HG03442 (cell line): ENCODE data around the gene ITGB1BP1.
"Not testable (repeated sequence)": the region's sequence is repeated elsewhere in the genome, so short reads cannot be mapped to it uniquely, and the experiment has no call there.

Experiments
- ATAC-seq: cut with Tn5 transposase; IDR thresholded peaks from one replicate; pipeline ENCODE4 v1.9.1; 2021; ENCODE audit warnings: mild to moderate bottlenecking, moderate library complexity; ENCODE audit not compliant: unreplicated experiment

ITGB1BP1 gene

GRCh38 chr2:9401646-9402371 is 21.5 kb downstream of the ITGB1BP1 start:
- no peak for ATAC-seq

- no peak for ATAC-seq
Measured at GRCh38 chr2:9401059-9401547, 22.2 kb downstream of the ITGB1BP1 start.

GRCh38 chr2:9400268-9401058 is 22.9 kb downstream of the ITGB1BP1 start:
- ATAC-seq = no peak

GRCh38 chr2:9398881-9399780 is 24.2 kb downstream of the ITGB1BP1 start:
- no peak for ATAC-seq

- ATAC-seq = not testable (repeated sequence)
Measured at GRCh38 chr2:9398251-9398650, 25.1 kb downstream of the ITGB1BP1 start.

- ATAC-seq = no peak
Measured at GRCh38 chr2:9397201-9397600, 26.1 kb downstream of the ITGB1BP1 start.

- ATAC-seq = no peak
Measured at GRCh38 chr2:9394816-9395215, 28.5 kb downstream of the ITGB1BP1 start.

- ATAC-seq = no peak
Measured at GRCh38 chr2:9392898-9393765, 30.2 kb downstream of the ITGB1BP1 start.

- no peak for ATAC-seq
Measured at GRCh38 chr2:9391961-9392720, 31.2 kb downstream of the ITGB1BP1 start.

- no peak for ATAC-seq
Measured at GRCh38 chr2:9390991-9391390, 32.3 kb downstream of the ITGB1BP1 start.

GRCh38 chr2:9390151-9390850 is 33.0 kb downstream of the ITGB1BP1 start:
- ATAC-seq = no peak

- no peak for ATAC-seq
Measured at GRCh38 chr2:9388950-9389911, 34.1 kb downstream of the ITGB1BP1 start.

GRCh38 chr2:9388199-9388681 is 35.1 kb downstream of the ITGB1BP1 start:
- no peak for ATAC-seq

- ATAC-seq = no peak
Measured at GRCh38 chr2:9385841-9386240, 37.5 kb downstream of the ITGB1BP1 start.

- no peak for ATAC-seq
Measured at GRCh38 chr2:9384521-9384920, 38.8 kb downstream of the ITGB1BP1 start.

- ATAC-seq = no peak
Measured at GRCh38 chr2:9382604-9383235, 40.6 kb downstream of the ITGB1BP1 start.
